ENCODE results near the gene NAGS. TPM values are rescaled to one million over a fixed set of nuclear protein-coding genes. Genes with fewer than 3 reads are reported as not detected.
A peak's percentile ranks its signal among the peaks of the same experiment; 100 is the strongest.
"Not testable (repeated sequence)": the region's sequence is repeated elsewhere in the genome, so short reads cannot be mapped to it uniquely, and the experiment has no call there.

Gene NAGS
- total RNA-seq, 1 donor from 2014 or later, result 0.93 TPM

- Mint-ChIP-seq H3K4me1 (no peaks in the 10 kb centered on the region), H3K27ac (ENCODE audit: unreplicated experiment) (no peak overlapping the region), H3K36me3 (ENCODE audit: low read depth) (peaks cover 7% of the 10 kb centered on the region), H3K9me3 (no peaks in the 10 kb centered on the region), H3K4me3 (no peak overlapping the region), H3K27me3 (ENCODE audit: low read depth) (no peaks in the 10 kb centered on the region)
- TF ChIP-seq CTCF (conservative IDR thresholded peaks at IDR 0.05), result no peak
- no peak for DNase-seq (ENCODE audit: low read depth, low spot score)
These were observed 26.1 kb downstream of the NAGS start for GRCh38 chr17:44030482-44030881.

- DNase-seq (ENCODE audit: low read depth, low spot score), result no peak
- Mint-ChIP-seq H3K36me3 (ENCODE audit: low read depth) (peaks cover 10% of the 10 kb centered on the region), H3K27me3 (ENCODE audit: low read depth) (no peaks in the 10 kb centered on the region), H3K4me1 (no peaks in the 10 kb centered on the region), H3K4me3 (no peak overlapping the region), H3K9me3 (no peaks in the 10 kb centered on the region), H3K27ac (ENCODE audit: unreplicated experiment) (no peak overlapping the region)
- no peak for TF ChIP-seq CTCF (conservative IDR thresholded peaks at IDR 0.05)
These were observed 29.5 kb downstream of the NAGS start for GRCh38 chr17:44033861-44034408.

GRCh38 chr17:44034688-44035087 is 30.3 kb downstream of the NAGS start:
- DNase-seq (ENCODE audit: low read depth, low spot score); H3K27ac Mint-ChIP-seq (ENCODE audit: unreplicated experiment); H3K4me1 Mint-ChIP-seq; H3K9me3 Mint-ChIP-seq; H3K27me3 Mint-ChIP-seq (ENCODE audit: low read depth); H3K4me3 Mint-ChIP-seq: not testable (repeated sequence)
- H3K36me3 Mint-ChIP-seq (ENCODE audit: low read depth), result peaks cover 12% of the 10 kb centered on the region

- no peaks in the 10 kb centered on the region for H3K27me3 Mint-ChIP-seq (ENCODE audit: low read depth)
- H3K27ac Mint-ChIP-seq (ENCODE audit: unreplicated experiment), result no peak overlapping the region
- TF ChIP-seq CTCF (conservative IDR thresholded peaks at IDR 0.05), result no peak
- H3K4me3 Mint-ChIP-seq, result no peak overlapping the region
- H3K4me1 Mint-ChIP-seq, result peaks cover 6% of the 10 kb centered on the region
- peaks cover 9% of the 10 kb centered on the region for H3K36me3 Mint-ChIP-seq (ENCODE audit: low read depth)
- no peaks in the 10 kb centered on the region for H3K9me3 Mint-ChIP-seq
- DNase-seq (ENCODE audit: low read depth, low spot score), result no peak
These were observed 33.0 kb downstream of the NAGS start for GRCh38 chr17:44037471-44037870.

GRCh38 chr17:44038604-44039011 is 34.2 kb downstream of the NAGS start:
- Mint-ChIP-seq H3K4me1 (peaks cover 6% of the 10 kb centered on the region), H3K4me3 (no peak overlapping the region), H3K9me3 (no peaks in the 10 kb centered on the region), H3K27me3 (ENCODE audit: low read depth) (no peaks in the 10 kb centered on the region), H3K36me3 (ENCODE audit: low read depth) (peaks cover 7% of the 10 kb centered on the region), H3K27ac (ENCODE audit: unreplicated experiment) (no peak overlapping the region)
- no peak for DNase-seq (ENCODE audit: low read depth, low spot score)
- no peak for TF ChIP-seq CTCF (conservative IDR thresholded peaks at IDR 0.05)

- no peaks in the 10 kb centered on the region for H3K9me3 Mint-ChIP-seq
- DNase-seq (ENCODE audit: low read depth, low spot score), result no peak
- H3K36me3 Mint-ChIP-seq (ENCODE audit: low read depth), result peaks cover 7% of the 10 kb centered on the region
- no peak for TF ChIP-seq CTCF (conservative IDR thresholded peaks at IDR 0.05)
- H3K4me1 Mint-ChIP-seq, result peaks cover 9% of the 10 kb centered on the region
- H3K27me3 Mint-ChIP-seq (ENCODE audit: low read depth), result no peaks in the 10 kb centered on the region
- H3K4me3 Mint-ChIP-seq, result peak overlapping the region; percentile 16
- no peak overlapping the region for H3K27ac Mint-ChIP-seq (ENCODE audit: unreplicated experiment)
These were observed 35.6 kb downstream of the NAGS start for GRCh38 chr17:44039829-44040635.

Measured in neural crest cell (in vitro differentiated cells).